Stimulated activated naive CD8-positive, alpha-beta T cell treated with anti-CD3 and anti-CD28 coated beads, Interleukin-15, Interleukin-2, amounts not matched to agents 100 U/mL and 50 U/mL, for 24 hours (primary cell): Measurements from ENCODE around the gene FPR1.

Experiments used
- ATAC-seq: fragments of 150-1000 bp; cut with Tn5 transposase; one replicate; pipeline ENCODE4 v1.10.0; 2021
- DNase-seq: peaks from one replicate; pipeline ENCODE4 v3.0.0; 2021

The FPR1 gene

GRCh38 chr19:51737389-51737788 is 14.3 kb downstream of the FPR1 start:
- ATAC-seq: no peak
- no peak for DNase-seq

- no peak for DNase-seq
- ATAC-seq: no peak
Measured at GRCh38 chr19:51735759-51736449, 15.8 kb downstream of the FPR1 start.

- no peak for ATAC-seq
- DNase-seq: no peak
Measured at GRCh38 chr19:51733742-51734522, 17.7 kb downstream of the FPR1 start.

- DNase-seq (no peak), ATAC-seq (no peak)
Measured at GRCh38 chr19:51729781-51730180, 21.9 kb downstream of the FPR1 start.

GRCh38 chr19:51727349-51727880 is 24.3 kb downstream of the FPR1 start:
- ATAC-seq (no peak), DNase-seq (no peak)

- no peak for ATAC-seq
- DNase-seq: no peak
Measured at GRCh38 chr19:51726049-51726448, 25.6 kb downstream of the FPR1 start.

GRCh38 chr19:51724543-51724942 is 27.1 kb downstream of the FPR1 start:
- no peak for DNase-seq
- ATAC-seq: no peak

- DNase-seq (no peak), ATAC-seq (no peak)
Measured at GRCh38 chr19:51722492-51722891, 29.2 kb downstream of the FPR1 start.

GRCh38 chr19:51721905-51722304 is 29.8 kb downstream of the FPR1 start:
- no peak for DNase-seq
- ATAC-seq: no peak

GRCh38 chr19:51719251-51719988 is 32.3 kb downstream of the FPR1 start:
- no peak for ATAC-seq
- DNase-seq: no peak

GRCh38 chr19:51716925-51717324 is 34.8 kb downstream of the FPR1 start:
- ATAC-seq (no peak), DNase-seq (no peak)

GRCh38 chr19:51715850-51716249 is 35.8 kb downstream of the FPR1 start:
- DNase-seq: no peak
- ATAC-seq: no peak

- ATAC-seq (no peak), DNase-seq (no peak)
Measured at GRCh38 chr19:51714848-51715247, 36.8 kb downstream of the FPR1 start.

- no peak for DNase-seq
- no peak for ATAC-seq
Measured at GRCh38 chr19:51713319-51714285, 38.1 kb downstream of the FPR1 start.

GRCh38 chr19:51712461-51713081 is 39.1 kb downstream of the FPR1 start:
- ATAC-seq: no peak
- no peak for DNase-seq

- DNase-seq (no peak), ATAC-seq (no peak)
Measured at GRCh38 chr19:51711702-51712101, 40.0 kb downstream of the FPR1 start.

- no peak for DNase-seq
- no peak for ATAC-seq
Measured at GRCh38 chr19:51710163-51710562, 41.5 kb downstream of the FPR1 start.

- DNase-seq: no peak
- ATAC-seq: no peak
Measured at GRCh38 chr19:51709575-51709974, 42.1 kb downstream of the FPR1 start.

GRCh38 chr19:51708811-51709210 is 42.9 kb downstream of the FPR1 start:
- no peak for ATAC-seq
- DNase-seq: no peak

GRCh38 chr19:51706885-51707284 is 44.8 kb downstream of the FPR1 start:
- no peak for DNase-seq
- ATAC-seq: no peak

GRCh38 chr19:51706296-51706695 is 45.4 kb downstream of the FPR1 start:
- no peak for DNase-seq

More at GRCh38 chr19:51706296-51706695, 45.4 kb downstream of the FPR1 start:
- ATAC-seq: no peak
